OCI-M2 (cell line): ENCODE results near the gene SP5.
"Not testable (repeated sequence)": the region's sequence is repeated elsewhere in the genome, so short reads cannot be mapped to it uniquely, and the experiment has no call there.

Experiments used
- DNase-seq: peaks from one replicate; lab custom pipeline; 2025; ENCODE audit not compliant: unreplicated experiment; lab: John Stamatoyannopoulos, UW

The SP5 gene

DNA sequence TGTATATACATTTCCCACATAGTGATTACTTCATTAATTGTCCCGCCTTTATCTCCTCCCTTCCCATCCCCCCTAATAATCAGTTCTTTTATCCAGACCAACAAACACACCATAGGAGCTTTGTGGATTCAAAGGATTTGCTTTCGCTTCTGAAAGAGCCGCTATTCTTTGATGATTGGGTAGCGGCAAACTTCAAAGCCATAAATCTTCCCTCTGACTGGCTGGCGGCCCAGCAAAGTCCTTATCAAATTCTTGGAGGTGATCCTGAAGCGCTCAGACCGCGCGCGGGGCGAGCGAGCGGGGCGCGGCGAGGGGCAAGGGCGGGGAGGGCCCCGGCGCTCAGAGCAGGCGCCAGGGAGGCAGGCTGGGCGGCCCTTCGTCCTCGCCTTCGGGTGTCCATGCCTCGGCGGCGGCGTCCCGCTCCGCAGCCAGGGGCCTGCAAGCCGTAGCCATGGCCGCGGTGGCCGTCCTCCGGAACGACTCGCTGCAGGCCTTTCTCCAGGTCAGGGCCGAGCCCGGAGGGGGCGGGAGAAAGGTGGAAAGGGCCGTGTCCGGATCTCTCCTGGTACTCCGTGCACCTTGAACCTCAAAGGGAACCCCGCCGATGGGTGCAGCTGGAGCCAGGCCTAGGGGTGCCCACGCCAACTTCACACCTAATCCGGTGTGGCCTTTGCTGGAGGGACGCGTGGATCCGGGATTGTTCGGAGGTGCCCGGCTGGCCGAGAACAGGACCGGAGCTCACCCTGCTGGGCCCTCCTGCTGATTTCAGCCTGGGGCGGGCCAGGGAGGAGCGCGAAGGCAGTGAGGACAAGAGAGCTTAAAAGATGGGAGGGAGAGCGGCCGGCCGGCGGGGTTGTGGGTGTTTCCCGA is at the start of gene SP5:
Gene SP5 (plus strand): TSS at position 276 of the 870 bp plus-strand sequence. CDS start 176 bp downstream, at position 452.
- no peak for DNase-seq

DNA sequence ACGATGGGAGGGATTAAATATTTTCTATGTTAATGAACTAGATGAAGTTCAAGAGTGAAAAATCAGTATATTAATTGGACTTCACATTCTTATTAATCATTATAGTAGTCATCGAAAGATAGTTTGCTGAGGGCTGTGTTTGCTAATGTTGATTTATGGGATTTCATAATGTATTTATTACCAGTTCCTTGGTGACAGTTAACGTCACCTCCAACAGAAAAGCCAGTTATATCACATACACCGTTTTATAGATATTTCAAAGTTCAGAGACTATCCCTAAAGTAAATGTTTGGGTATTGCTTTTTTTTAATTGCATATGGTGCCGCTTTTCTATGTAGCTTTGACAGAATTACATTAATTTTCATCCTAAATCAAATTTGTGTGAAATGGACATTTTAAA is 49.4 kb upstream of the SP5 start:
- no peak for DNase-seq

DNA sequence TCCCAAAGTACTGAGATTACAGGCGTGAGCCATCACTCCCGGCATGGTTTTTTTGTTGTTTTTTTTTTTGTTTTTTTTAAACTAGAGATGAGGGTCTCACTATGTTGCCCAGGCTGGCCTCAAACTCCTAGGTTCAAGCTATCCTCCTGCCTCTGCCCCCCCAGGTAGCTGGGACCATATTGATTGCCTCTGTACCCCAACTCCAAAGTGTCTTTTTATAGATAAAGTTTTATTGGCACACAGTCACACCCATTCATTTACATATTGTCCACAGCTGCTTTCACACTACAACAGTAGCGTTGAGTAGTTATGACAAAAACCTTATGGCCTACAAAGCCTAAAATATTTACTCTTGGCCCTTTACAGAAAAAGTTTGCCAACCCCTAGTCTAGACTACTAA is 45.2 kb upstream of the SP5 start:
- no peak for DNase-seq

- DNase-seq: no peak
These were observed 44.5 kb upstream of the SP5 start for GRCh38 chr2:170670651-170671050.

DNA sequence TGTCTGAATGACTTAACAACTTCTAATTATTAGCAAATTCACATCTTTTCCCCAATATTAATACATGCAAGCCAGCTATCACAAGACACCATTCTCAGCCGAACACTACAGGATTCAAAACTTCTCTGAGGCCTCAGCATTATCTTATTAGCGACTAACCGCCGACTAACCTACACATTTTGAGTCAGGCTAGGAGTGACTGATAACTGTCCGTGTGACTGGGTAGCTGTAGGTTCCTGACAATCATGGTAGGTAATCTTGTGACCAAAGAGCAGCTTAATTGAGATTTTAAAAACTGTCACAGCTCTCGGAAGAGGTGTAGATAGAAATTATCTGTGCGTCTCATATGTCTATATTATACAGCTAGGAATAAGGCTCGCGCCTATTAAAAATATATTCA is 44.1 kb upstream of the SP5 start:
- no peak for DNase-seq

DNA sequence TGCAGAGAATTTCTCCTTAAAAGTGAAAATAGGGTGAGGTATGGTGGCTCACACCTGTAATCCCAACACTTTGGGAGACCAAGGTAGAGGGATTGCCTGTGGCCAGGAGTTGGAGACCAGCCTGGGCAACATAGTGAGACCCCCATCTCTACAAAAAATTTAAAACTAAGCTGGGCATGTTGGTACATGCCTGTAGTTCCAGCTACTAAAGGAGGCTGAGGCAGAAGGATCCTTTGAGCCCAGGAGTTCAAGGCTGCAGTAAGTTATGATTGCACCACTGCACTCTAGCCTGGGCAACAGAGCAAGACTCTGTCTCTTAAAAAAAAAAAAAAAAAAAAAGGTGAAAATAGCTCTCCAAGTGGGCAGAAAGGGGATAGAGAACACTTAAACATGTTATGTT is 40.9 kb upstream of the SP5 start:
- not testable (repeated sequence) for DNase-seq

- no peak for DNase-seq
These were observed 39.4 kb upstream of the SP5 start for GRCh38 chr2:170675701-170676100.

- no peak for DNase-seq
These were observed 35.5 kb upstream of the SP5 start for GRCh38 chr2:170679607-170680079.

DNA sequence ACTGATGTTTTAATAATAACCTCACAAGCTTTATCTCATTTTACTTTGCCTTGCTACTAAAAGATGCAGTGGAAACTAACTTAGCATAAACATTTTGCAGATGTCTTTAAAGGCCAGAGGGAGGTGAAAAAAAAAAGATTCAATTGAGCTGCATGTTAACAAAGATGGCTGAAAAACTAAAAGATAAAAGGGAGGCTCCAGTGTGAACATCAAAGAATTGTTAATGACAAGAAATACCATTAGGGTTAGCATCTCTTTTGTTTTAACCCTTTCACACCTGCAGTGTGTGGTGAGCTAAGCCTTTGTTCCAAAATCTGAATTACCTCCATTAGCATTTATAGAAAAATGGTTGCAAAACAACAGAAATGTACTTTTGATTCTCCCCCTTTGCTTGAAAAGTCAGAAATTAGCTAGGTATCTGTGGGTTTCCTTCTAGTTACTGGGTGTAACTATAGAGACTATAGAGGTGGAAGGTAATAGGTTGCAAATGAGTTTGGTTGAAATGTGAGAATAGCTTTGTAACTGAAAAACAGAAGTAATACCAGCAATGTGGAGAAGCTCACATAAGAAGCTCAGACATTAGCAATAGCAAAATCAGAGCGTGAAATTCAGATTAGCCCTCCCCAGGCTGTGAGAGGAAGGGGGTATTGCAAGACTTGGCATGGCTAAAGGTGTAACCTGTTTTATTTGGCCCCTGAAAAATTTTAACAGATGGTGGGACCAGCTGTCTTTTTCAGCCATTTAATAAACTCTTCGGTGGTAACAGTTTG is 34.8 kb upstream of the SP5 start:
- no peak for DNase-seq

GRCh38 chr2:170681311-170681710 is 33.8 kb upstream of the SP5 start:
- DNase-seq: no peak

DNA sequence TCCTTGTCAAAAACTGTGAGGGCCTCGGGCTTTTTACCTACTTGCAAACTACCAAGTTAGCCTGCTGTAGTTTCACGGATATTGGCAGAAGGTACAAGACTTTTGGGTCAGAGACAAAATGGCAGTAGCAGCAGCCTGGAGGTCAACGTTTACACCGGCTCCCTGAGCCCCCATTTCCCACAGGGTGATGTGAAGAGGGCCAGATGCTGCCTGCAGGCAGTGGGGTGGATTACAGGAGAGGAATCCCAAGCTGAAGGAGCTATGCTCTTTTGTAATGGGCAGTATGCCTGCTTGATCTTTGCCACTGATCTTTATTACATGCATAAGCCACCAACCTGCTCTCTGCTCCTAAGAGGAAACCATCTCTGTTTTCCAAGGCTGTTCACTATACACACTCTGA is 29.5 kb upstream of the SP5 start:
- DNase-seq: no peak

- no peak for DNase-seq
These were observed 25.7 kb upstream of the SP5 start for GRCh38 chr2:170689481-170689880.

- no peak for DNase-seq
These were observed 24.5 kb upstream of the SP5 start for GRCh38 chr2:170690640-170691039.

GRCh38 chr2:170694316-170694715 is 20.8 kb upstream of the SP5 start:
- no peak for DNase-seq

DNA sequence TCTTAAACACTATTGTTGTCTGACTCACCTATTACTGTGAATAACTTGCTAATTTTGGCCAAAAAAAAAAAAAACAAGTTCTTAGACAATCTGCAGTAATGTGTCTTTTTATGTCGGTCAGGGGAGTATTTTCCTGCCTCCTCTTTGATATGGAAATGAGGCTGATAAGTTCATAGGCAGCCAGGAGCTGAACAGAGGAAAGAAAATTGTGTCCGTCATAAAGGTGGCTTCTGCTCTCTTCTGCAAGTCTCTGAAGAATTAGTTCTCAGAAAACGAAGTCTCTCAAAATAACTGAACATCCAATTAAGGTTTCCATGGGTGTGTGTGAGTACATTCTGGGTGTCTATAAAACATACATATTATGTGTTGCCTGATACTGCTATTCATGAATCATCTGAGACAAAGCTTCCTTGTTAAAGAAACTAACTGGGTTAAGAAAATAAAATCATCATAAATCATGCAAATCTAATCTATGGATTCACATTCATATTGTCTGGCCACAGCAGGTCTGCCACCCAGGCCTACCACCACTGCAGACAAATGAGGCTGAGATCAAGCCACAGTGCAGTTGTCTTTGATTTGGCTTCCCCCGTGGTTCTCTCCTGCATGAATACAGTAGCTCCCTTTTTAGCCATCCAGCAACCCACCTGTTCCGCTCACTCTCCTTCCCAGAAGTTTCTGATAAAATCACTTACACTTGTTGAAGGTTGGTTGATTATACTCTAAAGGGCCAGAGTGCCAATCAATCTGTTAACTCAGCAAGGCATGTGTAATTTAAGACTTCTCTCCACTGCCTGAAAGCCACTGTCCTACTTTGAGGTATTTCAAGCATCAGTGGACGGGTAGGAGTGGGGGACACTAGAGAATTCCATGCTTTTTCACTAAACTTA is 19.4 kb upstream of the SP5 start:
- no peak for DNase-seq

- DNase-seq: no peak
These were observed 18.2 kb upstream of the SP5 start for GRCh38 chr2:170696948-170697347.

GRCh38 chr2:170701011-170701410 is 14.1 kb upstream of the SP5 start:
- no peak for DNase-seq

DNA sequence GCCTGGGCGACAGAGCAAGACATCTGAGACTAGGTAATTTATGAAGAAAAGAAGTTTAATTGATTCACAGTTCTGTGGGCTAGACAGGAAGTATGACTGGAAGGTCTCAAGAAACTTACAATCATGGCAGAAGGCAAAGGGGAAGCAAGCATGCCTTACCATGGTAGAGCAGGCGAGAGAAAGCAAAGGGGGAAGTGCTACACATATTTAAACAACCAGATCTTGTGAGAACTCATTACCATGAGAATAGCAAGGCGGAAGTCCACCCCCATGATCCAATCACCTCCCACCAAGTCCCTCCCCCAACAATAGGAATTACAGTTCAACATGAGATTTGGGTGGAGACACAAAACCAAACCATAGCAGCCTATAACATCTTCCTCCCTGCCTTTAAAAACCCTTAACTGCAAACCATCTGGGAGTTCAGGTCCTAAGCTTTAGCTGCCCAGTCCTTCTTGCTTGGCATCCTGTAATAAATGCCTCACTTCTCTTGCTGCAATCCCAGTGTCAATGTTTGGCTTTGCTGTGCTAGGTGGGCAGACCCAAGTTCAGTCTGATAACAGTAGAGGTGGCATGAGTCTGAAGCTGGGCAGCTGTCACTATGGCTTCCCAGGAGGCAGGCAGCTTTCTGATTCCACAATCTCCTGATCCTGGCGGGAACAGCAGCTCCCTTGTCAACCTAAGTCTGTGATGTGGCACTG is 11.2 kb upstream of the SP5 start:
- no peak for DNase-seq

DNA sequence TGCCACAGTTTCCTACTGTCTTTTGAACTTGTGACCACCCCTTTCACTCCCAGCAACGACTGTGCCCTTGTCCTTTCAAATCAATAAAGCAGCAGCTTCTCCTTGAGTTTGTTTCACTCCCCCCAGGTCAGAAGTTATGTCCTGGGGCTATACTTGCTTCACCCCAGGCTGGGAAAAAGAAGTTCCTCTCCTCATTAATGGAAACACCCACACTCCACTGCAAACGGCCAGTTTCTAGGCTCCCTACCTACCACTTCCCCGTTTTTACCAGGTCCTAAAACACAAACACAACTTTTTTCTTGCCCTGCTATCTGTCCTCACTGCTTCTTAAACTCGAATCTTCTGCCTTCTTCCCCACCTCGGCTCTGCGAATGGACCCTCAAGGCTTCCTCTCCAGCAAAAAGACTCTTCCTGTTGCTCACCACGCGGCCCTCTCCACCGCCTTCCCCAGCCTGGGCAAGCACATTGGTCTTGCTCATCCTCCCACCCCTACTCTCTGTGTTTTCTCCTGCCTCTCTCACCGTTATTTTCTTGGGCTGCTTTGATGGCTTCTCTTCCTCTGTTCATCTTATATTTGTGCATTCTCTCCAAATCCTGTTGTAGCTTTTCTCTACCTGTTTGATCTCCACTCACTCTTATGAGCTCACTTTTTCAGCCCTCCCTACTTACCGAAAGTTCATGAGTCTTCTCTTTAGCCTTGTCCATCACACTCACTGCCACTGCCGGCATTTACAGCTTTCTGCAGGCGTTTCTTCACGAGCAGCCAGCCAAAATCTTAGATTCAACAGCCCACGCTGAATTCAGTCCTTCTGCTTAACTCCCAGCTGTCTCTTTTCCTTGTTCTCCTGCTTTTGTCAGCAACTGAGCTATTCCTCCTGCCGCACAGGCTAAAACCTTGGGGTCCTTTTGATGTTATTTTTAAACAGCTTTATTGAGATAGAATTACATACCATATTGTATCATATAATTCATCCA is 7.0 kb upstream of the SP5 start:
- no peak for DNase-seq
